Endothelial cell (in vitro differentiated cells): ENCODE results near the gene RPL41. TPM values are rescaled to one million over a fixed set of nuclear protein-coding genes. Genes with fewer than 3 reads are reported as not detected.

Experiments used
- DNase-seq: peaks from one replicate; pipeline ENCODE4 v3.0.0; 2021; ENCODE audit warnings: low spot score
- H3K27ac Mint-ChIP-seq: one replicate; pipeline ENCODE4 v1.8.0; 2021; ENCODE audit warnings: mixed read lengths, inconsistent platforms; ENCODE audit not compliant: unreplicated experiment
- H3K27me3 Mint-ChIP-seq: one replicate; pipeline ENCODE4 v1.8.0; 2021; ENCODE audit warnings: mild to moderate bottlenecking, moderate library complexity, mixed read lengths, inconsistent platforms; ENCODE audit not compliant: unreplicated experiment
- H3K36me3 Mint-ChIP-seq: one replicate; pipeline ENCODE4 v1.8.0; 2021; ENCODE audit warnings: mild to moderate bottlenecking, low read depth, mixed read lengths, inconsistent platforms; ENCODE audit not compliant: unreplicated experiment
- H3K4me1 Mint-ChIP-seq: one replicate; pipeline ENCODE4 v1.8.0; 2021; ENCODE audit warnings: mild to moderate bottlenecking, mixed read lengths, inconsistent platforms; ENCODE audit not compliant: unreplicated experiment
- H3K4me3 Mint-ChIP-seq: one replicate; pipeline ENCODE4 v1.8.0; 2021; ENCODE audit warnings: mild to moderate bottlenecking, mixed read lengths, inconsistent platforms; ENCODE audit not compliant: unreplicated experiment
- H3K9me3 Mint-ChIP-seq: one replicate; pipeline ENCODE4 v1.8.0; 2021; ENCODE audit warnings: mixed read lengths, inconsistent platforms; ENCODE audit not compliant: unreplicated experiment
- total RNA-seq: library from RNA; stranded (reverse); fragmentation: NEBNext Ultra II Directional; extraction: Animal tissue kit (Norgen Biotek cat#: 25700); gene quantifications from one replicate; pipeline ENCODE4 v1.2.1, GENCODE V29; 2021; ENCODE audit not compliant: unreplicated experiment
- TF ChIP-seq, protein P1 (sequence below): fragments of 200-600 bp; sonication (generic); IDR thresholded peaks from one replicate; pipeline ENCODE4 v1.5.0; 2021; ENCODE audit warnings: antibody characterized with exemption; ENCODE audit not compliant: unreplicated experiment

Gene RPL41
- total RNA-seq, 1 donor from 2014 or later: 3,242 TPM

DNA sequence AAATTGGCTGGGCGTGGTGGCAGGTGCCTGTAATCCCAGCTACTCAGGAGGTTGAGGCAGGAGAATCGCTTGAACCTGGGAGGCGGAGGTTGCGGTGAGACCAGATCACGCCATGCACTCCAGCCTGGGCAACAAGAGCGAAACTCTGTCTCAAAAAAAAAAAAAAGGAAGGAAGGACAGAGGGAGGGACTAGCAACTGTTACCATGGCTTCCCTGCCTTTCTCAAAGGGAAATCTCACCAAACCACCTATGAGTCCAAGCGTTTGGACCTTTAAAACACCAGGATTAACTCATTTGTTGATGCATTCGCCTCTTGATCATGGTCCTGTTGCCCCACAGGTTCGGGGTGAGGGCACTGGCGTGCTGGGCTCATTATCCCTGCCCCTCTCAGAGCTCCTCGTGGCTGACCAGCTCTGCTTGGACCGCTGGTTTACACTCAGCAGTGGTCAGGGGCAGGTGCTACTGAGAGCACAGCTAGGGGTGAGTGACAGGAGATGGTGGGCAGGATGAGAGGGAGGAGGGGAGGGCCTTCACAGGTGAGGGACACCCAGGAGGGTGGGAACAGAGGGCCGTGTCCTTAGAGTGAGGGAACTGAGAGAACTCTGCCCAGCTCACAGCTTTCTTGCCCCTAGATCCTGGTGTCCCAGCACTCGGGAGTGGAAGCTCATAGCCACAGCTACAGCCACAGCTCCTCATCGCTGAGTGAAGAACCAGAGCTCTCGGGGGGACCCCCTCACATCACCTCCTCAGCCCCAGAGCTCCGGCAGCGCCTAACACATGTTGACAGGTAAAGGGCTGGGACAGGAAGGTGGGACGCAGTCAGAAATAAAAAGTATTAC lies 25.7 kb downstream of the RPL41 start:
- Mint-ChIP-seq H3K27ac (peak overlapping the region; percentile 99), H3K4me1 (peaks cover 56% of the 10 kb centered on the region), H3K27me3 (peaks cover 13% of the 10 kb centered on the region), H3K4me3 (peak overlapping the region; percentile 80), H3K9me3 (no peaks in the 10 kb centered on the region), H3K36me3 (peaks cover 70% of the 10 kb centered on the region)
- DNase-seq: no peak
- TF ChIP-seq, protein P1, sequence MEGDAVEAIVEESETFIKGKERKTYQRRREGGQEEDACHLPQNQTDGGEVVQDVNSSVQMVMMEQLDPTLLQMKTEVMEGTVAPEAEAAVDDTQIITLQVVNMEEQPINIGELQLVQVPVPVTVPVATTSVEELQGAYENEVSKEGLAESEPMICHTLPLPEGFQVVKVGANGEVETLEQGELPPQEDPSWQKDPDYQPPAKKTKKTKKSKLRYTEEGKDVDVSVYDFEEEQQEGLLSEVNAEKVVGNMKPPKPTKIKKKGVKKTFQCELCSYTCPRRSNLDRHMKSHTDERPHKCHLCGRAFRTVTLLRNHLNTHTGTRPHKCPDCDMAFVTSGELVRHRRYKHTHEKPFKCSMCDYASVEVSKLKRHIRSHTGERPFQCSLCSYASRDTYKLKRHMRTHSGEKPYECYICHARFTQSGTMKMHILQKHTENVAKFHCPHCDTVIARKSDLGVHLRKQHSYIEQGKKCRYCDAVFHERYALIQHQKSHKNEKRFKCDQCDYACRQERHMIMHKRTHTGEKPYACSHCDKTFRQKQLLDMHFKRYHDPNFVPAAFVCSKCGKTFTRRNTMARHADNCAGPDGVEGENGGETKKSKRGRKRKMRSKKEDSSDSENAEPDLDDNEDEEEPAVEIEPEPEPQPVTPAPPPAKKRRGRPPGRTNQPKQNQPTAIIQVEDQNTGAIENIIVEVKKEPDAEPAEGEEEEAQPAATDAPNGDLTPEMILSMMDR: no peak

DNA sequence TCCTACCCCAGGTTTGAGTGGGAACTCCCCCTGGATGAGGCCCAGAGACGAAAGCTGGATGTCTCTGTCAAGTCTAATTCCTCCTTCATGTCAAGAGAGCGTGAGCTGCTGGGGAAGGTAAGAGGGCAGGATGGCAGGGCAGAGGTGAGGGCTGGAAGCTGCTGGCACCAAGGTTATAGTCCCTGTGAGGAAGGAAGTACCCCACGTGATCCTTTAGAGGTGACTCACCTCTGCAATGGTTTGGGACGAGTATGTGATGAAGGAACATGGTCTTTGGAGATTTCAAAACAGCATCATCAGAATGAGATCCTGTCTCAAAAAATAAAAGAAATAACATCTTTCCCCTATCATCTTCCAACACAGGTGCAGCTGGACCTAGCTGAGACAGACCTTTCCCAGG lies 26.8 kb downstream of the RPL41 start:
- Mint-ChIP-seq H3K27me3 (peaks cover 10% of the 10 kb centered on the region), H3K36me3 (peaks cover 61% of the 10 kb centered on the region), H3K4me1 (peaks cover 56% of the 10 kb centered on the region), H3K9me3 (no peaks in the 10 kb centered on the region), H3K4me3 (peak overlapping the region; percentile 80), H3K27ac (peak overlapping the region; percentile 99)
- TF ChIP-seq, protein P1: no peak
- DNase-seq: no peak

DNA sequence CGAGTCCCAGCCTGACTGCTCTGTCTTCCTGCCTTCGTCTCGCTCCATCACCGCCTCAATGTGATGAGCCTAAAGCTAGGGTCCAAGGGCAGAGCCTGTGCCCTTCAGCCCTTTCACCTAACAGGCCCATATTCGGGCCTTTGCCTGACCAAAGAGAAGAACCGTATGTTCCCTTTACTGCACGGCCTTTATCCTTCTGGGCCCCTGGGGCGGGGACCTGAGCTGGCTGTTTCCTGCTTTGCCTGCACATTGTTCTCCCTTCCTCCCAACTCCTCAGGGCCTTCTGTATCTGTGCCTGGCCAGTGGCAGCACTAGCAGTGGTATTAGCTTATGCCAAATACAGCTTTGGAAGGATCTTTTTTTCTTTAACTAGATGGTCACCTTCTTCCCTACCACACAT lies 27.4 kb downstream of the RPL41 start:
- H3K4me3 Mint-ChIP-seq: peak overlapping the region; percentile 83
- peak overlapping the region; percentile 99 for H3K27ac Mint-ChIP-seq
- TF ChIP-seq, protein P1: no peak
- H3K27me3 Mint-ChIP-seq: peaks cover 8% of the 10 kb centered on the region
- no peaks in the 10 kb centered on the region for H3K9me3 Mint-ChIP-seq
- H3K36me3 Mint-ChIP-seq: peaks cover 54% of the 10 kb centered on the region
- H3K4me1 Mint-ChIP-seq: peaks cover 56% of the 10 kb centered on the region
- peak; percentile 50 for DNase-seq

DNA sequence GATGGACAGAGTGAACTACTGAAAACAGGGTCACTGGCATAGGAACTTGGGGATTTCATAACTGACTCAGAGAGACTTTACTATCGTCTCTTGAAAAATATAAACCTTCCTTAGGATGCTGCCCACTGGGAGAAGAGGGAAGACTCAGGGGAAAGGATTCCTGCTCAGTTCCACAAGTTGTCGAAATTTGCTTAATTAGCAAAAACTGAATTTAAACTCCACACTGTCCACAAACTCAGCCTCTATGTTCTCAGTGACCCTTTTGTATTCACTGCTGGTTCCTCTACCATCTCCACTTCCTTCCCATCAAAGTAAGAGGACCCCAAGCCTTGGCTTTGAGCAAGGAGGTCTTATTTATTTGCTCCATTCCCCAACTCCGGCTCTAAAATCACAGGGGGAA lies 28.8 kb downstream of the RPL41 start:
- no peak overlapping the region for H3K27ac Mint-ChIP-seq
- DNase-seq: no peak
- peaks cover 8% of the 10 kb centered on the region for H3K27me3 Mint-ChIP-seq
- peak overlapping the region; percentile 47 for H3K4me3 Mint-ChIP-seq
- TF ChIP-seq, protein P1: no peak
- peaks cover 52% of the 10 kb centered on the region for H3K4me1 Mint-ChIP-seq
- no peaks in the 10 kb centered on the region for H3K9me3 Mint-ChIP-seq
- peaks cover 43% of the 10 kb centered on the region for H3K36me3 Mint-ChIP-seq
